Stimulated activated CD8-positive, alpha-beta memory T cell treated with anti-CD3 and anti-CD28 coated beads, Interleukin-7, amount 100 ng/mL, for 24 hours (primary cell): ENCODE data around the gene GJA3.

ENCODE experiments used
- DNase-seq: peaks from one replicate; pipeline ENCODE4 v3.0.0-alpha.2; 2020; ENCODE audit warnings: low read depth

GJA3 gene

GRCh38 chr13:20150561-20150960, 10.3 kb downstream of the GJA3 start:
- DNase-seq, result no peak

GRCh38 chr13:20149762-20150161, 11.1 kb downstream of the GJA3 start:
- no peak for DNase-seq

GRCh38 chr13:20148501-20149183, 12.2 kb downstream of the GJA3 start:
- DNase-seq, result no peak

GRCh38 chr13:20146381-20146780, 14.5 kb downstream of the GJA3 start:
- no peak for DNase-seq

- no peak for DNase-seq
These were observed 15.3 kb downstream of the GJA3 start for GRCh38 chr13:20145521-20145920.

GRCh38 chr13:20144141-20144850, 16.6 kb downstream of the GJA3 start:
- no peak for DNase-seq

GRCh38 chr13:20142927-20143480, 17.8 kb downstream of the GJA3 start:
- no peak for DNase-seq

GRCh38 chr13:20142023-20142926, 18.6 kb downstream of the GJA3 start:
- DNase-seq, result no peak

- no peak for DNase-seq
These were observed 19.4 kb downstream of the GJA3 start for GRCh38 chr13:20141238-20142022.

GRCh38 chr13:20140487-20140886, 20.4 kb downstream of the GJA3 start:
- no peak for DNase-seq

- no peak for DNase-seq
These were observed 23.0 kb downstream of the GJA3 start for GRCh38 chr13:20137875-20138274.

GRCh38 chr13:20136781-20137703, 23.8 kb downstream of the GJA3 start:
- no peak for DNase-seq

GRCh38 chr13:20134732-20135131, 26.1 kb downstream of the GJA3 start:
- DNase-seq, result no peak

- DNase-seq, result no peak
These were observed 28.7 kb downstream of the GJA3 start for GRCh38 chr13:20132052-20132634.

- no peak for DNase-seq
These were observed 29.6 kb downstream of the GJA3 start for GRCh38 chr13:20131057-20131832.

GRCh38 chr13:20130652-20131051, 30.2 kb downstream of the GJA3 start:
- DNase-seq, result no peak

GRCh38 chr13:20130012-20130411, 30.8 kb downstream of the GJA3 start:
- DNase-seq, result no peak

GRCh38 chr13:20129076-20129475, 31.8 kb downstream of the GJA3 start:
- DNase-seq, result no peak

GRCh38 chr13:20128459-20128931, 32.4 kb downstream of the GJA3 start:
- no peak for DNase-seq
